HepG2 (cell line): ENCODE results near the gene PIH1D2. TPM values are rescaled to one million over a fixed set of nuclear protein-coding genes. Genes with fewer than 3 reads are reported as not detected.

ENCODE experiments used
- ATAC-seq: fragments of 200-7000 bp; cut with Tn5 transposase; 3 replicates; pipeline ENCODE4 v1.9.1; 2020; ENCODE audit warnings: mild to moderate bottlenecking, moderate library complexity
- BruUV-seq: library from RNA; stranded (reverse); fragments of 400-500 nt; replicated peaks from 2 replicates; lab custom pipeline; 2021; lab: Mats Ljungman, UMichigan
- CTCF ChIA-PET: fragments of 300-600 bp; formaldehyde crosslinking; extraction: SDS; loops from one replicate; lab custom pipeline; 2021; ENCODE audit warnings: low total read pairs, inconsistent platforms, low intra/inter-chr PET ratio; lab: Yijun Ruan, JAX
- POLR2A ChIA-PET: fragments of 350-600 bp; sonication (Branson Sonifier 250); formaldehyde crosslinking; loops from one replicate; lab custom pipeline; 2020; ENCODE audit warnings: antibody characterized with exemption, inconsistent platforms; lab: Yijun Ruan, JAX
- DNase-seq: peaks from one replicate; pipeline ENCODE4 v3.0.0-alpha.2; 2015; ENCODE audit warnings: low spot score
- FAIRE-seq: peaks from 3 replicates; lab custom pipeline; 2011; peaks lifted over from hg19 to GRCh38; lab: Jason Lieb, UNC
- H2AFZ ChIP-seq: one replicate; pipeline ENCODE4 v1.6.1; 2011; ENCODE audit warnings: low read length, inconsistent platforms
- H3K27ac ChIP-seq: fragments of 300-600 bp; 3 replicates; pipeline ENCODE4 v1.8.0; 2011; ENCODE audit warnings: mixed run types, mild to moderate bottlenecking, mixed read lengths, low read length, inconsistent platforms; ENCODE audit not compliant: insufficient read depth; ENCODE audit errors: extremely low read length
- H3K27me3 ChIP-seq, 2 experiments: fragments of 200-600 bp in 1 of 2; 2 replicates in 1 of 2; 3 replicates in 1 of 2; pipeline versions ENCODE4 v1.6.0 to v1.8.0; 2011; ENCODE audit warnings: low read length in 2 of 2, mild to moderate bottlenecking in 2 of 2, moderate library complexity in 2 of 2, inconsistent platforms in 1 of 2; ENCODE audit not compliant: insufficient read depth in 2 of 2, control insufficient read depth in 1 of 2
- H3K36me3 ChIP-seq, 2 experiments: fragments of 200-600 bp in 1 of 2; replicated peaks in 1 of 2; 2 replicates in 1 of 2; 3 replicates in 1 of 2; pipeline versions ENCODE4 v1.5.1 to v1.8.0; 2011; ENCODE audit warnings: low read length in 2 of 2, inconsistent platforms in 1 of 2; ENCODE audit not compliant: insufficient read depth in 2 of 2, control insufficient read depth in 1 of 2
- H3K4me1 ChIP-seq: 2 replicates; pipeline ENCODE4 v1.5.1; 2012; ENCODE audit warnings: low read length, inconsistent platforms; ENCODE audit not compliant: insufficient read depth
- H3K4me2 ChIP-seq: 2 replicates; pipeline ENCODE4 v1.6.0; 2011; ENCODE audit warnings: low read depth, low read length, inconsistent platforms
- H3K4me3 ChIP-seq, 3 experiments: fragments of 200-600 bp in 1 of 3; sonication (generic), shearing (Covaris generic) in 1 of 3; replicated peaks in 1 of 3; 2 replicates each; pipeline ENCODE4 v1.5.1; 2011 to 2016; ENCODE audit warnings: low read length in 3 of 3, inconsistent platforms in 2 of 3, low read depth in 2 of 3, mild to moderate bottlenecking in 2 of 3, control low read depth in 1 of 3, mixed read lengths in 1 of 3; ENCODE audit not compliant: insufficient read depth in 1 of 3
- H3K79me2 ChIP-seq: one replicate; pipeline ENCODE4 v1.6.1; 2011; ENCODE audit warnings: low read length, inconsistent platforms; ENCODE audit not compliant: insufficient read depth
- H3K9ac ChIP-seq: 2 replicates; pipeline ENCODE4 v1.6.0; 2011; ENCODE audit warnings: mild to moderate bottlenecking, low read depth, low read length, inconsistent platforms; ENCODE audit not compliant: insufficient read depth
- H3K9me3 ChIP-seq: 2 replicates; pipeline ENCODE4 v1.5.1; 2012; ENCODE audit warnings: mild to moderate bottlenecking, low read length
- H4K20me1 ChIP-seq: 2 replicates; pipeline ENCODE4 v1.6.0; 2011; ENCODE audit warnings: inconsistent platforms, mild to moderate bottlenecking, low read length, moderate library complexity; ENCODE audit not compliant: insufficient read depth
- HIVEP1 ChIP-seq: sonication (generic); formaldehyde crosslinking; IDR thresholded peaks from 2 replicates; pipeline ENCODE4 v1.4.0; 2020; ENCODE audit warnings: mild to moderate bottlenecking, missing genetic modification reagents
- KLF9 ChIP-seq: IDR thresholded peaks from 2 replicates; pipeline ENCODE4 v1.6.1; 2016; ENCODE audit warnings: low read depth
- MATR3 ChIP-seq: sonication (generic); formaldehyde crosslinking; IDR thresholded peaks from 2 replicates; pipeline ENCODE4 v1.4.0; 2020; ENCODE audit warnings: missing genetic modification reagents
- MYNN ChIP-seq: sonication (generic); formaldehyde crosslinking; IDR thresholded peaks from 2 replicates; pipeline ENCODE4 v1.4.0; 2020; ENCODE audit warnings: mild to moderate bottlenecking, low read depth, missing genetic modification reagents
- SIN3B ChIP-seq: fragments of 150-350 bp; IDR thresholded peaks from 2 replicates; pipeline ENCODE4 v1.6.1; 2014; ENCODE audit warnings: low read length
- SPEN ChIP-seq: sonication (generic); formaldehyde crosslinking; IDR thresholded peaks from 2 replicates; pipeline ENCODE4 v1.5.1; 2020; ENCODE audit warnings: low read depth, mild to moderate bottlenecking, missing genetic modification reagents
- STAG1 ChIP-seq: sonication (generic); formaldehyde crosslinking; IDR thresholded peaks from 2 replicates; pipeline ENCODE4 v1.4.0; 2020; ENCODE audit warnings: missing genetic modification reagents
- ZNF274 ChIP-seq: sonication (generic); formaldehyde crosslinking; IDR thresholded peaks from 2 replicates; pipeline ENCODE4 v1.5.1; 2020; ENCODE audit warnings: mild to moderate bottlenecking, missing genetic modification reagents
- ZNF30 ChIP-seq: sonication (generic); formaldehyde crosslinking; IDR thresholded peaks from 2 replicates; pipeline ENCODE4 v1.5.0; 2020; ENCODE audit warnings: mild to moderate bottlenecking, missing genetic modification reagents
- ZNF333 ChIP-seq: sonication (generic); formaldehyde crosslinking; IDR thresholded peaks from 2 replicates; pipeline ENCODE4 v1.4.0; 2020; ENCODE audit warnings: mild to moderate bottlenecking, missing genetic modification reagents, borderline replicate concordance
- ZNF790 ChIP-seq: sonication (generic); formaldehyde crosslinking; IDR thresholded peaks from 2 replicates; pipeline ENCODE4 v1.8.0; 2022; ENCODE audit warnings: missing genetic modification reagents, mild to moderate bottlenecking, borderline replicate concordance
- WGBS: methylation state at CpG from one replicate; pipeline ENCODE4 v1.1.6; 2017; ENCODE audit warnings: low lambda C conversion rate; 5-methylcytosine and 5-hydroxymethylcytosine counted together
- in situ Hi-C: cut with HindIII; loops from 2 replicates; pipeline ENCODE4 v1.10.0; 2017; ENCODE audit warnings: low pct_unique_long_range_greater_than_20kb; ENCODE audit not compliant: extremely low pct_ligation_motif_present
- intact Hi-C: fragments of 100-400 bp; cut with micrococcal nuclease; formaldehyde crosslinking; loops from one replicate; pipeline ENCODE4 v1.10.0; 2022; ENCODE audit not compliant: unreplicated experiment
- polyA plus RNA-seq, 8 experiments: library from polyadenylated mRNA; depleted of rRNA in 3 of 8; stranded (reverse) in 7 of 8; unstranded in 1 of 8; fragments of >200 nt; fragmentation: Illumina TruSeq in 4 of 8; extraction: Trizol in 4 of 8; gene quantifications; 2 replicates each; pipeline versions ENCODE4 v1.2.1 to v1.2.3, GENCODE V29; 2011 to 2016; ENCODE audit warnings: low read depth in 4 of 8, missing spikeins in 1 of 8, mixed read lengths in 1 of 8; ENCODE audit not compliant: insufficient read depth in 1 of 8
- total RNA-seq, 5 experiments: library from RNA; depleted of rRNA; stranded (reverse); fragments of >200 nt; fragmentation: Illumina TruSeq; extraction: Trizol; gene quantifications; 2 replicates each; pipeline ENCODE4 v1.2.3, GENCODE V29; 2016; ENCODE audit warnings: low read depth in 1 of 5
- TF ChIP-seq, protein P1 (sequence below): sonication (generic); formaldehyde crosslinking; IDR thresholded peaks from 2 replicates; pipeline ENCODE4 v1.4.0; 2020; ENCODE audit warnings: missing genetic modification reagents
- TF ChIP-seq, protein P2 (sequence below): sonication (generic); formaldehyde crosslinking; IDR thresholded peaks from 2 replicates; pipeline ENCODE4 v1.4.0; 2020; ENCODE audit warnings: missing genetic modification reagents
- TF ChIP-seq, protein P3 (sequence below): sonication (generic); formaldehyde crosslinking; conservative IDR thresholded peaks from 2 replicates; pipeline ENCODE4 v1.5.0; 2020; ENCODE audit warnings: missing genetic modification reagents
- TF ChIP-seq, protein P4 (sequence below): sonication (generic); formaldehyde crosslinking; IDR thresholded peaks from 2 replicates; pipeline ENCODE4 v1.5.1; 2020; ENCODE audit warnings: missing genetic modification reagents, mild to moderate bottlenecking, borderline replicate concordance

Gene PIH1D2
- total and polyA plus RNA-seq, 2 of the 13 experiments (the other 11 are each of a cell fraction or from before 2014, with no cell fraction given), result 0.49 to 2.7 TPM

DNA sequence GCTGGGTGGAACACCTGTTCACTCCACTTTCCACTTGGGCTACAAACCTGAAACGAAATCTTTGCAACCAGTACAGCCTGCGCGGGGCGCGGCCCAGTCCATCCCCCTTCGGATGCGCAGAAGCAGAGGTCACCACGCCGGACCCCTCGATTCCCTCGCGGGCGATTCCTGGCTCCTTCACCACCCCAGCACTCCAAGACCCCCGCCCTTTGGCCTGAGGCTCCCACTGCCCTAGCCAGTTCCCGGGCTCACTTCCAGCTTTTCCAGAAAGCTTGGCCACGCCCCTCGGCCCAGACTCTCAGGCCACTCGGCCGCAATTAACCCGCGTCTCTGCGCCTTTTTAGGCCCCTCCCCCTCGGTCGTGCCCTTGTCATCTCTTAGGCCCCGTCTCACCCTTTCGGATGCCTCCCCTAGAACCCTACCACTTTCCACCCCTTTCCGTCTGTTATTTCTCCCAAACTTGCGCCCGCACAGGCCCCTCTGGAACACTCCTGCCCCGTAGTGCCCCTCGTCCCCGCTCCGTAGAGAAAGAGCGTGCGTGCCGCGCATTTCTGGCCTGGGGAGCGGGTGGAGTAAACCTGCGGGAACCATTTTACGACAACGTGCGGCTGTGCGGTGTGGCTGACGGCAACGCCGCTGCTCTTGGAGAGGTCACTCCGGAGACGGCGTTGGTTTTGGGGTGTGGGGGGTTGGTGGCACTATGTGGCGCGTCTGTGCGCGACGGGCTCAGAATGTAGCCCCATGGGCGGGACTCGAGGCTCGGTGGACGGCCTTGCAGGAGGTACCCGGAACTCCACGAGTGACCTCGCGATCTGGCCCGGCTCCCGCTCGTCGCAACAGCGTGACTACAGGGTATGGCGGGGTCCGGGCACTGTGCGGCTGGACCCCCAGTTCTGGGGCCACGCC, 48.8 kb downstream of the PIH1D2 start, which contains the start of gene DLAT:
Gene DLAT, plus strand, starts transcription at position 636 of the 906 bp plus-strand sequence. Its CDS starts 65 bp downstream, at position 701.
- ATAC-seq (peak; percentile 88), DNase-seq (peak; percentile 85), FAIRE-seq (peak; percentile 63)
- BruUV-seq, result no TSS peak
- H3K4me3 ChIP-seq, result peak within 1 kb of the TSS; percentile 82 to 90 (median 87)
- H3K79me2 ChIP-seq, result peaks cover 12% of the 10 kb centered on the region
- peaks cover 17% of the 10 kb centered on the region for H3K4me1 ChIP-seq
- intact Hi-C loops, result loop anchor here (2.0 to 10.0 kb wide), 3 partner anchors 42 to 90 kb away; partner anchors contain the start of genes DIXDC1, NKAPD1 and PIH1D2
- H3K27me3 ChIP-seq, result no peaks in the 10 kb centered on the region; a peak in 2 of 5 replicates
- under 1% methylated on average over 42 of the region's 71 CpGs for WGBS
- H4K20me1 ChIP-seq, result no peaks in the 10 kb centered on the region
- in situ Hi-C loops, result no loop called here
- peaks cover 5 to 23% of the 10 kb centered on the region in 2 experiments; a peak in 4 of 5 replicates for H3K36me3 ChIP-seq
- H3K9me3 ChIP-seq, result no peaks in the 10 kb centered on the region
- no peak within 1 kb of the TSS for H2AFZ ChIP-seq
- ChIA-PET POLR2A (interaction anchor here (0.6 to 1.9 kb wide), 15 partner anchors 8 to 154 kb away, joined by 3 to 14 read pairs (median 4); partner anchors contain the start of genes ALG9 and DIXDC1), CTCF (interaction anchor here (0.6 kb wide), 1 partner anchor 52 kb away, joined by 3 read pairs; no protein-coding TSS in a partner anchor)
- H3K27ac ChIP-seq, result peak within 1 kb of the TSS; percentile 90
- peak within 1 kb of the TSS; percentile 91 for H3K9ac ChIP-seq
- H3K4me2 ChIP-seq, result peak within 1 kb of the TSS; percentile 85
- TF ChIP-seq, protein P1, sequence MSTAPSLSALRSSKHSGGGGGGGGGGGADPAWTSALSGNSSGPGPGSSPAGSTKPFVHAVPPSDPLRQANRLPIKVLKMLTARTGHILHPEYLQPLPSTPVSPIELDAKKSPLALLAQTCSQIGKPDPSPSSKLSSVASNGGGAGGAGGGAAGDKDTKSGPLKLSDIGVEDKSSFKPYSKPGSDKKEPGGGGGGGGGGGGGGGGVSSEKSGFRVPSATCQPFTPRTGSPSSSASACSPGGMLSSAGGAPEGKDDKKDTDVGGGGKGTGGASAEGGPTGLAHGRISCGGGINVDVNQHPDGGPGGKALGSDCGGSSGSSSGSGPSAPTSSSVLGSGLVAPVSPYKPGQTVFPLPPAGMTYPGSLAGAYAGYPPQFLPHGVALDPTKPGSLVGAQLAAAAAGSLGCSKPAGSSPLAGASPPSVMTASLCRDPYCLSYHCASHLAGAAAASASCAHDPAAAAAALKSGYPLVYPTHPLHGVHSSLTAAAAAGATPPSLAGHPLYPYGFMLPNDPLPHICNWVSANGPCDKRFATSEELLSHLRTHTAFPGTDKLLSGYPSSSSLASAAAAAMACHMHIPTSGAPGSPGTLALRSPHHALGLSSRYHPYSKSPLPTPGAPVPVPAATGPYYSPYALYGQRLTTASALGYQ (CRISPR knock-in tag), result peak; percentile 55; the same call in 1 of the 2 replicates
- TF ChIP-seq STAG1 (CRISPR knock-in tag), result no peak
- no peak for TF ChIP-seq ZNF790 (CRISPR knock-in tag)
- TF ChIP-seq, protein P2, sequence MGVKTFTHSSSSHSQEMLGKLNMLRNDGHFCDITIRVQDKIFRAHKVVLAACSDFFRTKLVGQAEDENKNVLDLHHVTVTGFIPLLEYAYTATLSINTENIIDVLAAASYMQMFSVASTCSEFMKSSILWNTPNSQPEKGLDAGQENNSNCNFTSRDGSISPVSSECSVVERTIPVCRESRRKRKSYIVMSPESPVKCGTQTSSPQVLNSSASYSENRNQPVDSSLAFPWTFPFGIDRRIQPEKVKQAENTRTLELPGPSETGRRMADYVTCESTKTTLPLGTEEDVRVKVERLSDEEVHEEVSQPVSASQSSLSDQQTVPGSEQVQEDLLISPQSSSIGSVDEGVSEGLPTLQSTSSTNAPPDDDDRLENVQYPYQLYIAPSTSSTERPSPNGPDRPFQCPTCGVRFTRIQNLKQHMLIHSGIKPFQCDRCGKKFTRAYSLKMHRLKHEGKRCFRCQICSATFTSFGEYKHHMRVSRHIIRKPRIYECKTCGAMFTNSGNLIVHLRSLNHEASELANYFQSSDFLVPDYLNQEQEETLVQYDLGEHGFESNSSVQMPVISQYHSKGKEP (CRISPR knock-in tag), result peak; percentile 89; the same call in 1 of the 2 replicates
- TF ChIP-seq, protein P3, sequence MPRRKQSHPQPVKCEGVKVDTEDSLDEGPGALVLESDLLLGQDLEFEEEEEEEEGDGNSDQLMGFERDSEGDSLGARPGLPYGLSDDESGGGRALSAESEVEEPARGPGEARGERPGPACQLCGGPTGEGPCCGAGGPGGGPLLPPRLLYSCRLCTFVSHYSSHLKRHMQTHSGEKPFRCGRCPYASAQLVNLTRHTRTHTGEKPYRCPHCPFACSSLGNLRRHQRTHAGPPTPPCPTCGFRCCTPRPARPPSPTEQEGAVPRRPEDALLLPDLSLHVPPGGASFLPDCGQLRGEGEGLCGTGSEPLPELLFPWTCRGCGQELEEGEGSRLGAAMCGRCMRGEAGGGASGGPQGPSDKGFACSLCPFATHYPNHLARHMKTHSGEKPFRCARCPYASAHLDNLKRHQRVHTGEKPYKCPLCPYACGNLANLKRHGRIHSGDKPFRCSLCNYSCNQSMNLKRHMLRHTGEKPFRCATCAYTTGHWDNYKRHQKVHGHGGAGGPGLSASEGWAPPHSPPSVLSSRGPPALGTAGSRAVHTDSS (CRISPR knock-in tag), result no peak; the same call in 1 of the 2 replicates
- peak; percentile 93 for TF ChIP-seq ZNF274
- peak; percentile 85 for TF ChIP-seq SPEN (CRISPR knock-in tag)
- no peak for TF ChIP-seq ZNF333
- TF ChIP-seq, protein P4, sequence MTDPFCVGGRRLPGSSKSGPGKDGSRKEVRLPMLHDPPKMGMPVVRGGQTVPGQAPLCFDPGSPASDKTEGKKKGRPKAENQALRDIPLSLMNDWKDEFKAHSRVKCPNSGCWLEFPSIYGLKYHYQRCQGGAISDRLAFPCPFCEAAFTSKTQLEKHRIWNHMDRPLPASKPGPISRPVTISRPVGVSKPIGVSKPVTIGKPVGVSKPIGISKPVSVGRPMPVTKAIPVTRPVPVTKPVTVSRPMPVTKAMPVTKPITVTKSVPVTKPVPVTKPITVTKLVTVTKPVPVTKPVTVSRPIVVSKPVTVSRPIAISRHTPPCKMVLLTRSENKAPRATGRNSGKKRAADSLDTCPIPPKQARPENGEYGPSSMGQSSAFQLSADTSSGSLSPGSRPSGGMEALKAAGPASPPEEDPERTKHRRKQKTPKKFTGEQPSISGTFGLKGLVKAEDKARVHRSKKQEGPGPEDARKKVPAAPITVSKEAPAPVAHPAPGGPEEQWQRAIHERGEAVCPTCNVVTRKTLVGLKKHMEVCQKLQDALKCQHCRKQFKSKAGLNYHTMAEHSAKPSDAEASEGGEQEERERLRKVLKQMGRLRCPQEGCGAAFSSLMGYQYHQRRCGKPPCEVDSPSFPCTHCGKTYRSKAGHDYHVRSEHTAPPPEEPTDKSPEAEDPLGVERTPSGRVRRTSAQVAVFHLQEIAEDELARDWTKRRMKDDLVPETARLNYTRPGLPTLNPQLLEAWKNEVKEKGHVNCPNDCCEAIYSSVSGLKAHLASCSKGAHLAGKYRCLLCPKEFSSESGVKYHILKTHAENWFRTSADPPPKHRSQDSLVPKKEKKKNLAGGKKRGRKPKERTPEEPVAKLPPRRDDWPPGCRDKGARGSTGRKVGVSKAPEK (CRISPR knock-in tag), result peak; percentile 45; the same call in 1 of the 2 replicates
- no peak for TF ChIP-seq KLF9 (CRISPR knock-in tag)
- no peak for TF ChIP-seq MATR3
- no peak for TF ChIP-seq SIN3B
- TF ChIP-seq ZNF30 (CRISPR knock-in tag), result no peak
- peak; percentile 65; the same call in 1 of the 2 replicates for TF ChIP-seq MYNN (CRISPR knock-in tag)
- TF ChIP-seq HIVEP1 (CRISPR knock-in tag), result peak; percentile 94
